ENCODE data around the gene WDR53.
"Not testable (repeated sequence)": the region's sequence is repeated elsewhere in the genome, so short reads cannot be mapped to it uniquely, and the experiment has no call there.

Gene WDR53

GRCh38 chr3:196568246-196569002 is at the start of gene WDR53, which contains the start of gene FBXO45:
Gene WDR53 (minus strand): TSS chr3:196568554. CDS start chr3:196561475, 7,079 bp downstream.
Gene FBXO45 (plus strand): TSS chr3:196568660. CDS start chr3:196568985, 325 bp downstream.
- ATAC-seq = peak; percentile 94

GRCh38 chr3:196617256-196617655 is 48.9 kb upstream of the WDR53 start:
- ATAC-seq = no peak

GRCh38 chr3:196615234-196615633 is 46.9 kb upstream of the WDR53 start:
- ATAC-seq = not testable (repeated sequence)

- ATAC-seq = no peak
These were observed 43.6 kb upstream of the WDR53 start for GRCh38 chr3:196611761-196612483.

- no peak for ATAC-seq
These were observed 41.6 kb upstream of the WDR53 start for GRCh38 chr3:196609805-196610515.

GRCh38 chr3:196609343-196609775 is 41.0 kb upstream of the WDR53 start:
- peak; percentile 94 to 96 for ATAC-seq

- ATAC-seq = no peak
These were observed 40.3 kb upstream of the WDR53 start for GRCh38 chr3:196608693-196609092.

GRCh38 chr3:196604548-196604947 is 36.2 kb upstream of the WDR53 start:
- peak; percentile 46 to 47 for ATAC-seq

GRCh38 chr3:196603683-196604082 is 35.3 kb upstream of the WDR53 start:
- no peak for ATAC-seq

- no peak for ATAC-seq
These were observed 34.3 kb upstream of the WDR53 start for GRCh38 chr3:196602673-196603072.

- ATAC-seq = no peak
These were observed 32.0 kb upstream of the WDR53 start for GRCh38 chr3:196600359-196600758.

GRCh38 chr3:196599734-196600128 is 31.4 kb upstream of the WDR53 start:
- ATAC-seq = no peak

GRCh38 chr3:196597971-196598733 is 29.8 kb upstream of the WDR53 start:
- ATAC-seq = not testable (repeated sequence)

- no peak for ATAC-seq
These were observed 28.0 kb upstream of the WDR53 start for GRCh38 chr3:196596355-196596754.

GRCh38 chr3:196590279-196590678 is 21.9 kb upstream of the WDR53 start:
- no peak for ATAC-seq

GRCh38 chr3:196585044-196585757 is 16.8 kb upstream of the WDR53 start:
- no peak for ATAC-seq

- ATAC-seq = no peak
These were observed 4.0 kb upstream of the WDR53 start for GRCh38 chr3:196572389-196572788.

- ATAC-seq = not testable (repeated sequence)
These were observed 2.0 kb upstream of the WDR53 start for GRCh38 chr3:196570332-196570731.

- ATAC-seq = peak; percentile 33 to 36
These were observed 706 bp upstream of the WDR53 start for GRCh38 chr3:196569003-196569516.

- peak; percentile 10 to 27 for ATAC-seq
These were observed 4.6 kb downstream of the WDR53 start for GRCh38 chr3:196563721-196564225.

- no peak for ATAC-seq
These were observed 8.5 kb downstream of the WDR53 start for GRCh38 chr3:196559826-196560225.
